ENCODE results near the gene B3GALT5.
A peak's percentile ranks its signal among the peaks of the same experiment; 100 is the strongest.

The B3GALT5 gene

GRCh38 chr21:39707316-39707715, 94.6 kb downstream of the B3GALT5 start:
- no peak for DNase-seq

GRCh38 chr21:39710866-39711265, 98.1 kb downstream of the B3GALT5 start:
- DNase-seq: no peak

GRCh38 chr21:39712273-39712672, 99.5 kb downstream of the B3GALT5 start:
- DNase-seq: no peak

GRCh38 chr21:39712976-39713375, 100.2 kb downstream of the B3GALT5 start:
- no peak for DNase-seq

- no peak for DNase-seq
Measured at GRCh38 chr21:39713905-39714304, 101.2 kb downstream of the B3GALT5 start.

GRCh38 chr21:39714331-39714730, 101.6 kb downstream of the B3GALT5 start:
- DNase-seq: no peak

- peak; percentile 19 for DNase-seq
Measured at GRCh38 chr21:39715804-39716397, 103.2 kb downstream of the B3GALT5 start.

GRCh38 chr21:39720126-39720778, 107.5 kb downstream of the B3GALT5 start:
- DNase-seq: no peak

GRCh38 chr21:39721885-39722284, 109.1 kb downstream of the B3GALT5 start:
- DNase-seq: no peak

All from CD4-positive, alpha-beta T cell treated with Interleukin-10 for 1 hour (primary cell).